AG09319 (cell line): ENCODE measurements around the gene SULT1A3.
"Not testable (repeated sequence)": the region's sequence is repeated elsewhere in the genome, so short reads cannot be mapped to it uniquely, and the experiment has no call there.

Experiments
- DNase-seq: peaks from one replicate; pipeline ENCODE4 v3.0.0-alpha.2; 2010; ENCODE audit warnings: low read depth; ENCODE audit errors: extremely low read depth
- CTCF ChIP-seq: IDR thresholded peaks from 2 replicates; pipeline ENCODE4 v1.5.1; 2011; ENCODE audit warnings: low read depth, mild to moderate bottlenecking, inconsistent platforms, low read length, moderate library complexity

SULT1A3 gene

GRCh38 chr16:30199049-30199448 lies at the start of gene SULT1A3:
Gene SULT1A3, plus strand, starts transcription at chr16:30199255. Its CDS starts 1,474 bp downstream, at chr16:30200729.
- DNase-seq = not testable (repeated sequence)

GRCh38 chr16:30151091-30151490 lies 48.0 kb upstream of the SULT1A3 start:
- DNase-seq = no peak
- TF ChIP-seq CTCF = no peak

GRCh38 chr16:30152517-30152916 lies 46.5 kb upstream of the SULT1A3 start:
- no peak for DNase-seq
- TF ChIP-seq CTCF = no peak

GRCh38 chr16:30155188-30155587 lies 43.9 kb upstream of the SULT1A3 start:
- no peak for DNase-seq
- TF ChIP-seq CTCF = no peak

GRCh38 chr16:30157214-30157613 lies 41.8 kb upstream of the SULT1A3 start:
- no peak for DNase-seq
- no peak for TF ChIP-seq CTCF

- no peak for DNase-seq
- TF ChIP-seq CTCF = no peak
Observed at GRCh38 chr16:30163538-30163937, 35.5 kb upstream of the SULT1A3 start.

GRCh38 chr16:30166202-30166902 lies 32.7 kb upstream of the SULT1A3 start:
- TF ChIP-seq CTCF = no peak

GRCh38 chr16:30168746-30169145 lies 30.3 kb upstream of the SULT1A3 start:
- DNase-seq = not testable (repeated sequence)

More at GRCh38 chr16:30166202-30166902, 32.7 kb upstream of the SULT1A3 start:
- no peak for DNase-seq

GRCh38 chr16:30169416-30169815 lies 29.6 kb upstream of the SULT1A3 start:
- DNase-seq = not testable (repeated sequence)

- not testable (repeated sequence) for DNase-seq
Observed at GRCh38 chr16:30170145-30170544, 28.9 kb upstream of the SULT1A3 start.
